Smooth muscle cell (in vitro differentiated cells): ENCODE measurements around the gene LAMA2. TPM values are rescaled to one million over a fixed set of nuclear protein-coding genes. Genes with fewer than 3 reads are reported as not detected.

Experiments
- DNase-seq: peaks from one replicate; lab custom pipeline; 2025; ENCODE audit not compliant: unreplicated experiment; lab: John Stamatoyannopoulos, UW
- H2AFZ ChIP-seq: fragments of 200-600 bp; sonication (generic); 2 replicates; pipeline ENCODE4 v1.6.0; 2016; ENCODE audit warnings: antibody characterized with exemption, low read depth, mild to moderate bottlenecking
- H3F3A ChIP-seq: fragments of 200-600 bp; sonication (generic); 2 replicates; pipeline ENCODE4 v1.6.0; 2017; ENCODE audit warnings: antibody characterized with exemption, low read depth
- H3K27ac ChIP-seq: fragments of 200-600 bp; sonication (generic); 2 replicates; pipeline ENCODE4 v1.5.1; 2016; ENCODE audit warnings: low read depth, mild to moderate bottlenecking
- H3K27me3 ChIP-seq: fragments of 200-600 bp; sonication (generic); 2 replicates; pipeline ENCODE4 v1.6.1; 2016; ENCODE audit warnings: low read depth, mild to moderate bottlenecking
- H3K36me3 ChIP-seq: fragments of 200-600 bp; sonication (generic); 2 replicates; pipeline ENCODE4 v1.5.1; 2016; ENCODE audit warnings: low read depth
- H3K4me1 ChIP-seq: fragments of 200-600 bp; sonication (generic); 2 replicates; pipeline ENCODE4 v1.5.1; 2016; ENCODE audit warnings: low read depth
- H3K4me2 ChIP-seq: fragments of 200-600 bp; sonication (generic); 2 replicates; pipeline ENCODE4 v1.6.0; 2016; ENCODE audit warnings: mild to moderate bottlenecking
- H3K4me3 ChIP-seq: fragments of 200-600 bp; sonication (generic); 2 replicates; pipeline ENCODE4 v1.5.1; 2016; ENCODE audit warnings: mild to moderate bottlenecking
- H3K79me2 ChIP-seq: fragments of 200-600 bp; sonication (generic); 2 replicates; pipeline ENCODE4 v1.6.0; 2016; ENCODE audit warnings: low read depth, mild to moderate bottlenecking
- H3K9ac ChIP-seq: fragments of 200-600 bp; sonication (generic); 2 replicates; pipeline ENCODE4 v1.6.0; 2016; ENCODE audit warnings: low read depth
- H3K9me3 ChIP-seq: fragments of 200-600 bp; sonication (generic); replicated peaks from 2 replicates; pipeline ENCODE4 v1.5.1; 2016; ENCODE audit warnings: low read depth
- H4K20me1 ChIP-seq: fragments of 200-600 bp; sonication (generic); 2 replicates; pipeline ENCODE4 v1.6.0; 2016; ENCODE audit warnings: low read depth
- WGBS: methylation state at CpG from one replicate; pipeline ENCODE4 v1.1.7; 2016; ENCODE audit warnings: low lambda C conversion rate; 5-methylcytosine and 5-hydroxymethylcytosine counted together
- polyA plus RNA-seq: library from polyadenylated mRNA; unstranded; fragments of >200 nt; fragmentation: Nextera tagmentation; extraction: Ambion mirVana; gene quantifications from 2 replicates; pipeline ENCODE4 v1.2.1, GENCODE V29; 2016
- total RNA-seq: library from RNA; depleted of rRNA; stranded (reverse); fragments of >200 nt; gene quantifications from 2 replicates; pipeline ENCODE4 v1.2.3, GENCODE V29; 2014
- TF ChIP-seq, protein P1 (sequence below): fragments of 200-600 bp; sonication (generic); IDR thresholded peaks from 2 replicates; pipeline ENCODE4 v1.5.1; 2017; ENCODE audit warnings: borderline replicate concordance, mild to moderate bottlenecking, antibody characterized with exemption; ENCODE audit not compliant: insufficient read depth, poor library complexity, severe bottlenecking

Gene LAMA2
- total and polyA plus RNA-seq, 2 experiments from 2014 or later: 21.7 to 92.9 TPM

- H3K36me3 ChIP-seq: peaks cover 10% of the 10 kb centered on the region
- no peak overlapping the region for H3K4me2 ChIP-seq
- H3K4me3 ChIP-seq: no peak overlapping the region
- TF ChIP-seq, protein P1, sequence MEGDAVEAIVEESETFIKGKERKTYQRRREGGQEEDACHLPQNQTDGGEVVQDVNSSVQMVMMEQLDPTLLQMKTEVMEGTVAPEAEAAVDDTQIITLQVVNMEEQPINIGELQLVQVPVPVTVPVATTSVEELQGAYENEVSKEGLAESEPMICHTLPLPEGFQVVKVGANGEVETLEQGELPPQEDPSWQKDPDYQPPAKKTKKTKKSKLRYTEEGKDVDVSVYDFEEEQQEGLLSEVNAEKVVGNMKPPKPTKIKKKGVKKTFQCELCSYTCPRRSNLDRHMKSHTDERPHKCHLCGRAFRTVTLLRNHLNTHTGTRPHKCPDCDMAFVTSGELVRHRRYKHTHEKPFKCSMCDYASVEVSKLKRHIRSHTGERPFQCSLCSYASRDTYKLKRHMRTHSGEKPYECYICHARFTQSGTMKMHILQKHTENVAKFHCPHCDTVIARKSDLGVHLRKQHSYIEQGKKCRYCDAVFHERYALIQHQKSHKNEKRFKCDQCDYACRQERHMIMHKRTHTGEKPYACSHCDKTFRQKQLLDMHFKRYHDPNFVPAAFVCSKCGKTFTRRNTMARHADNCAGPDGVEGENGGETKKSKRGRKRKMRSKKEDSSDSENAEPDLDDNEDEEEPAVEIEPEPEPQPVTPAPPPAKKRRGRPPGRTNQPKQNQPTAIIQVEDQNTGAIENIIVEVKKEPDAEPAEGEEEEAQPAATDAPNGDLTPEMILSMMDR: no peak
- H3K27ac ChIP-seq: no peak overlapping the region
- H4K20me1 ChIP-seq: no peaks in the 10 kb centered on the region
- H3K79me2 ChIP-seq: no peaks in the 10 kb centered on the region
- DNase-seq: no peak
- no peaks in the 10 kb centered on the region for H3K27me3 ChIP-seq
- WGBS: 89% methylated on average over 1 of the region's 1 CpG
- no peak overlapping the region for H3K9ac ChIP-seq
- no peaks in the 10 kb centered on the region for H3K9me3 ChIP-seq
- no peaks in the 10 kb centered on the region for H3K4me1 ChIP-seq
- no peak overlapping the region for H2AFZ ChIP-seq
- no peaks in the 10 kb centered on the region for H3F3A ChIP-seq
Observed at GRCh38 chr6:129507846-129508245, 624.9 kb downstream of the LAMA2 start.

DNA sequence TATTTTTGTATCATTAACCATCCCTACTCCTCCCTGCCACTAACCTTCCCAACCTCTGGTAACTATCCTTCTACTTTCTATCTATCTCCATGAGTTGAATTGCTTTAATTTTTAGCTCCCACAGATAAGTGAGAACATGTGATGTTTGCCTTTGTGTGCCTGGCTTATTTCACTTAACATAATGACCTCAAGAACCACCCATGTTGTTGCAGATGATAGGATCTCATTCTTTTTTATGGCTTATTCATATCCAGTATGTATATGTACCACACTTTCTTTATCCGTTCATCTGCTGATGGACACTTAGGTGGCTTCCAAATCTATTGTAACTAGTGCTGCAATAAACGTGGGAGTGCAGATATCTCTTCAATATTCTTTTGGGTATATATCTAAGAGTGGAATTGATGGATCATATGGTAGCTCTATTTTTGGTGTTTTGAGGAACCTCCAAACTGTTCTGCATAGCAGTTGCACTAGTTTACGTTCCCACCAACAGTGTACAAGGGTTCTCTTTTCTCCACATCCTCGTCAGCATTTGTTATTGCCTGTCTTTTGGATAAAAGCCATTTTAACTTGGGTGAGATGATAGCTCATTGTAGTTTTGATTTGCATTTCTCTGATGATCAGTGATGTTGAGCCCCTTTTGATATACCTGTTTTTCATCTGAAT lies 625.7 kb downstream of the LAMA2 start:
- H3K9me3 ChIP-seq: no peaks in the 10 kb centered on the region
- DNase-seq: no peak
- H3K36me3 ChIP-seq: peaks cover 14% of the 10 kb centered on the region
- no peaks in the 10 kb centered on the region for H3K4me1 ChIP-seq
- H3K4me3 ChIP-seq: no peak overlapping the region
- H3K4me2 ChIP-seq: no peak overlapping the region
- H2AFZ ChIP-seq: no peak overlapping the region
- no peaks in the 10 kb centered on the region for H3K27me3 ChIP-seq
- WGBS: 82% methylated on average over 4 of the region's 4 CpGs
- H3F3A ChIP-seq: no peaks in the 10 kb centered on the region
- H4K20me1 ChIP-seq: no peaks in the 10 kb centered on the region
- H3K79me2 ChIP-seq: no peaks in the 10 kb centered on the region
- H3K27ac ChIP-seq: no peak overlapping the region
- H3K9ac ChIP-seq: no peak overlapping the region
- TF ChIP-seq, protein P1: no peak

DNA sequence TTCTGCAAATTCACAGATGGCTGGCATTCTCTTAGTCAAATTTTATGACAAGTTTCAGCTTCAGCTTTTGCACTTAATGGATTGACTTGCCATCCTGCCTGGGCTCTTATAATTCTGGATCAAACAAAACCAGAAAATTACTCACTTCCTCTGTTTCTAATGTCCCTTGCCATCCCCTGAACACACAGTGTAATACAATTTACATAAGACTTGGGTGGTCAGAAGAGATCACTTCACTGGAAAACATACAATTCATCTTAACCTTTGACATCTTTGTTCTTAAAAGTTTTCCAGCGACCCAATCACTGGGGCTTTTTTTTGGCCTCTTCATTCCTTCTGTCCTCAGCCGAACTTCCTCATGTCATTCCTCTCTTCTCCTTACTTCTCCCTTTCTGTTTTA lies 628.0 kb downstream of the LAMA2 start:
- no peak for DNase-seq
- no peak overlapping the region for H3K4me2 ChIP-seq
- TF ChIP-seq, protein P1: no peak

GRCh38 chr6:129513471-129513870 lies 630.5 kb downstream of the LAMA2 start:
- H3K9ac ChIP-seq: no peak overlapping the region
- H3K27me3 ChIP-seq: no peaks in the 10 kb centered on the region
- no peak overlapping the region for H3K4me3 ChIP-seq
- DNase-seq: no peak
- no peak overlapping the region for H2AFZ ChIP-seq
- no peak overlapping the region for H3K27ac ChIP-seq
- H4K20me1 ChIP-seq: no peaks in the 10 kb centered on the region
- TF ChIP-seq, protein P1: no peak
- 82% methylated on average over 3 of the region's 3 CpGs for WGBS
- peaks cover 9% of the 10 kb centered on the region for H3K36me3 ChIP-seq
- H3K4me2 ChIP-seq: no peak overlapping the region
- H3K4me1 ChIP-seq: no peaks in the 10 kb centered on the region
- no peaks in the 10 kb centered on the region for H3K79me2 ChIP-seq
- H3F3A ChIP-seq: no peaks in the 10 kb centered on the region
- H3K9me3 ChIP-seq: no peaks in the 10 kb centered on the region

More for the DNA sequence above, 628.0 kb downstream of the LAMA2 start:
- Histone ChIP-seq H3K9me3 (no peaks in the 10 kb centered on the region), H3K4me3 (no peak overlapping the region), H3K9ac (no peak overlapping the region), H3F3A (no peaks in the 10 kb centered on the region), H3K27ac (no peak overlapping the region), H3K27me3 (no peaks in the 10 kb centered on the region), H3K4me1 (no peaks in the 10 kb centered on the region), H3K79me2 (no peaks in the 10 kb centered on the region), H3K36me3 (peaks cover 14% of the 10 kb centered on the region), H4K20me1 (no peaks in the 10 kb centered on the region), H2AFZ (no peak overlapping the region)
- WGBS: 89% methylated on average over 2 of the region's 2 CpGs
